Central memory CD8-positive, alpha-beta T cell (primary cell): Measurements from ENCODE around the gene PRKAR1B.

Experiments used
- ATAC-seq: fragments of 150-1000 bp; cut with Tn5 transposase; replicated peaks from 2 replicates; pipeline ENCODE4 v1.10.0; 2022; ENCODE audit warnings: mild to moderate bottlenecking, moderate FRiP score, moderate number of reproducible peaks; ENCODE audit not compliant: poor library complexity, severe bottlenecking; ENCODE audit errors: extremely low read depth
- DNase-seq, 2 donors: peaks; one replicate each; pipeline ENCODE4 v3.0.0; 2021; ENCODE audit warnings: low spot score in 2 of 2
- H3K27ac Mint-ChIP-seq: one replicate; pipeline ENCODE4 v1.8.0; 2022; ENCODE audit warnings: low read depth, mild to moderate bottlenecking, moderate library complexity, mixed read lengths
- H3K27me3 Mint-ChIP-seq: one replicate; pipeline ENCODE4 v1.8.0; 2022; ENCODE audit warnings: mixed read lengths
- H3K36me3 Mint-ChIP-seq: one replicate; pipeline ENCODE4 v1.8.0; 2022; ENCODE audit warnings: mild to moderate bottlenecking, moderate library complexity, mixed read lengths; ENCODE audit not compliant: insufficient read depth
- H3K4me1 Mint-ChIP-seq: one replicate; pipeline ENCODE4 v1.8.0; 2022; ENCODE audit warnings: mixed read lengths
- H3K4me3 Mint-ChIP-seq: one replicate; pipeline ENCODE4 v1.8.0; 2022; ENCODE audit warnings: mild to moderate bottlenecking, moderate library complexity, mixed read lengths
- H3K9me3 Mint-ChIP-seq: one replicate; pipeline ENCODE4 v1.8.0; 2022; ENCODE audit warnings: mixed read lengths

Gene PRKAR1B

DNA sequence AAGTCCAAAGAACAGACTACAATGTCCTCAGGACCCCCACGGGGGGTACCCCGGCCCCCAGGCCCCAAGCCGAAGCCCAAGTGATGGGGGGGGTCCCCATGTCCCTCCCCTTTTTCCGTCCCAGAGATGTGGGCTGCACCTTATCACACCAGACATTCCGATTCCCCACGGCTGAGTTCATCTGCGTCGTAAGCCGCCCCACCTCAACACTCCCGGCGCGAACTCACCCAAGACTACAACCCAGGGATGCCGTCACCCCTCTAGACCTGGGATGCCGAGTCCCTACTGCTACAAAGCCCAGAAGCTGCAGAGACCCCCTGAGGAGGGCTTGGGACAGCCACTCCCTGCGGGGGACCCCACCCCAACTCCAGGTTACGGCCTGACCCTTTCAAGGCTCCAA, 221.9 kb downstream of the PRKAR1B start:
- no peak overlapping the region for H3K27ac Mint-ChIP-seq
- ATAC-seq, result no peak
- no peak overlapping the region for H3K4me3 Mint-ChIP-seq
- no peaks in the 10 kb centered on the region for H3K36me3 Mint-ChIP-seq
- H3K27me3 Mint-ChIP-seq, result peaks cover 9% of the 10 kb centered on the region
- no peaks in the 10 kb centered on the region for H3K9me3 Mint-ChIP-seq
- no peak for DNase-seq
- H3K4me1 Mint-ChIP-seq, result no peaks in the 10 kb centered on the region

- no peaks in the 10 kb centered on the region for H3K36me3 Mint-ChIP-seq
- H3K9me3 Mint-ChIP-seq, result no peaks in the 10 kb centered on the region
- no peak for ATAC-seq
- H3K4me1 Mint-ChIP-seq, result no peaks in the 10 kb centered on the region
- DNase-seq, result no peak
- peaks cover 9% of the 10 kb centered on the region for H3K27me3 Mint-ChIP-seq
- H3K27ac Mint-ChIP-seq, result no peak overlapping the region
- H3K4me3 Mint-ChIP-seq, result no peak overlapping the region
Measured at GRCh38 chr7:504221-505111, 222.6 kb downstream of the PRKAR1B start.

DNA sequence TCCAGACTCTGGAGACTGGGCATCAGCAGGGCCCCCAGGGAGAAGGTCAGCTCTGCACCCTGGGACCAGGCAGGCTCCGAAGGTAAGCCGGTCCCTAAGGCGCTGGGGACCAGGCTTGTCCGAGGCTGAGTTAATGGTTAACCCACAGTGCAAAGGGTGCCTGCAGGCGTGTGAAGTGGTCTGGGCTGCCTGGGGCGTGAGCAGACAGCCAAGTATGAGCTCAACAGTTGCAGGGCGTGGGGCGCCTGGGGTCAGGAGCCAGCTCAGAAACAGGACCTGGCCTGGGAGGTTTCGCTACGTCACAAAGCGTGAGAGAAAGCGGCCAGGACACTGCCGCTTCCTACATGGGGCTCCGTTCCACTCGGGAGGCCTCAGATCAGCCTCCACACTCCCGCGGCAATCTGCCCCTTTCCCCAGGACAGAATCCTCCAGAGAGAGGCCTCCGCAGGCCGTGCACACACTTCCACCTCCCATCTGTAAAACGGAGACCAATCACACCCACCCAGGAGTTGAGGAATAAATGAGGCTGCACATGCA, 223.4 kb downstream of the PRKAR1B start:
- H3K9me3 Mint-ChIP-seq, result no peaks in the 10 kb centered on the region
- ATAC-seq (no peak), DNase-seq (no peak)
- H3K27ac Mint-ChIP-seq, result no peak overlapping the region
- no peaks in the 10 kb centered on the region for H3K36me3 Mint-ChIP-seq
- H3K4me1 Mint-ChIP-seq, result no peaks in the 10 kb centered on the region
- H3K4me3 Mint-ChIP-seq, result no peak overlapping the region
- peaks cover 9% of the 10 kb centered on the region for H3K27me3 Mint-ChIP-seq

GRCh38 chr7:502296-502695, 224.8 kb downstream of the PRKAR1B start:
- Mint-ChIP-seq H3K27ac (no peak overlapping the region), H3K4me1 (peaks cover 6% of the 10 kb centered on the region), H3K36me3 (no peaks in the 10 kb centered on the region), H3K9me3 (no peaks in the 10 kb centered on the region), H3K4me3 (no peak overlapping the region), H3K27me3 (peaks cover 9% of the 10 kb centered on the region)
- DNase-seq, result no peak
- ATAC-seq, result no peak

DNA sequence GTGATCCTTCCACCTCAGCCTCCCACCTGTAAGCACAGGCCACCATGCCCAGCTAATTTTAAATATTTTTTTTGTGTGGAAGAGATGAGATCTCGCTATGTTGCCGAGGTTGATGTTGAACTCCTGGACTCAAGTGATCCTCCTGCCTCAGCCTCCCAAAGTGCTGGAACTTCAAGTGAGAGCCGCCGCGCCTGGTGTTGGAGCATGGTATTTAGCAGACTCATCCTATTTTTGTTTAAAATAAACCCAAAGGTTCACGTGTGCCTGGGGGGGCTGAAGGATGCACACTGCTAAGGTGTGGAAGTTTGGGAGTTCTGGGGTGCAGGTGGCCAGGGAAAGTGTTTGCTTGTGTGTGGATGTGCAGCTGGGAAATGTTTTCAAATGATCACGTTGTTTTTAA, 225.6 kb downstream of the PRKAR1B start:
- H3K9me3 Mint-ChIP-seq, result no peaks in the 10 kb centered on the region
- H3K27ac Mint-ChIP-seq, result no peak overlapping the region
- H3K36me3 Mint-ChIP-seq, result no peaks in the 10 kb centered on the region
- DNase-seq (no peak), ATAC-seq (no peak)
- peaks cover 9% of the 10 kb centered on the region for H3K27me3 Mint-ChIP-seq
- H3K4me3 Mint-ChIP-seq, result no peak overlapping the region
- peaks cover 6% of the 10 kb centered on the region for H3K4me1 Mint-ChIP-seq

GRCh38 chr7:500521-501420, 226.3 kb downstream of the PRKAR1B start:
- Mint-ChIP-seq H3K27ac (no peak overlapping the region), H3K4me3 (no peak overlapping the region), H3K9me3 (no peaks in the 10 kb centered on the region), H3K27me3 (peaks cover 9% of the 10 kb centered on the region), H3K36me3 (no peaks in the 10 kb centered on the region), H3K4me1 (peaks cover 6% of the 10 kb centered on the region)
- DNase-seq, result no peak
- ATAC-seq, result no peak

DNA sequence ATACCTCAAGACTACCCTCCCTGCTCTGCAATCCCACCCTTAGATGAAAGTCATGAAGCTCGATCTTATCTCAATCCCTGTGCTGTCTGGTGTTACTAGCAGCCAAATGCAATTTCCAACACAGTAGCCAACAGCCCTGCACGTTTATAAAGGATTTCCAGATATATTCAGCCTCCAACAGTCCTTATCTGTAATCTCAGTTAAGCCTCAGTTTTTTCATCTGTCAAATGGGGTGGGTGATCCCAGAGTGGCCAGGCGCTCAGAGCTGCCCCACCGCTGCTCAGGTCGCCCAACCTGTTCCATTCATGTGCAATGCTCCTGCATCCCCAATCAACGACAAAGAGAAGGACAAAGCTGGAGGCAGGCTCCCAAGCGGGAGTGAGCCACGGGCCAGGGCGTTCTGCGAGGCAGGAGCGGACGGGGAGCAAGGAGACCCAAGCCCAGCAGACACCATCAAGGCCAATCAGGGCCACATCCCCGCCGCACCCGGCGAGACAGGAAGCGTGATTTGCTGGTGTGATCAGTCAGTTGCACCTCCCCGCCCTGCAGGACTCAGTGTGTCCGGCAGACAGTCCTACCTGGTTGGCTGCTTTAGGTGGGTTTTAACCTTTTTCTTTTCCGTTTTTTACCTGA, 227.1 kb downstream of the PRKAR1B start:
- Mint-ChIP-seq H3K27ac (no peak overlapping the region), H3K4me3 (no peak overlapping the region), H3K36me3 (no peaks in the 10 kb centered on the region), H3K9me3 (no peaks in the 10 kb centered on the region), H3K4me1 (peaks cover 6% of the 10 kb centered on the region), H3K27me3 (peaks cover 1% of the 10 kb centered on the region)
- DNase-seq, result no peak
- ATAC-seq, result no peak
